Measurements from ENCODE around the gene P2RX6.

P2RX6 gene

GRCh38 chr22:20980523-20980922 lies 34.4 kb upstream of the P2RX6 start:
- no peak overlapping the region for H3K27ac ChIP-seq (ENCODE audit: insufficient read depth, low read length, poor library complexity, severe bottlenecking)

GRCh38 chr22:20980938-20981722 lies 33.8 kb upstream of the P2RX6 start:
- peaks cover 5% of the 10 kb centered on the region for H3K36me3 ChIP-seq (ENCODE audit: control insufficient read depth, insufficient read depth, low read length)

More at GRCh38 chr22:20980523-20980922, 34.4 kb upstream of the P2RX6 start:
- no peaks in the 10 kb centered on the region for H3K9me3 ChIP-seq (ENCODE audit: control insufficient read depth, low read length)
- DNase-seq: no peak
- peaks cover 19% of the 10 kb centered on the region for H3K4me1 ChIP-seq (ENCODE audit: control insufficient read depth, insufficient read depth, low read length, poor library complexity, severe bottlenecking)
- H3K4me3 ChIP-seq (ENCODE audit: insufficient read depth, low read depth, low read length, poor library complexity, severe bottlenecking): no peak overlapping the region
- H3K27me3 ChIP-seq (replicated peaks; ENCODE audit: control insufficient read depth, insufficient read depth, low read length, poor library complexity, severe bottlenecking): no peaks in the 10 kb centered on the region
- H3K36me3 ChIP-seq (ENCODE audit: control insufficient read depth, insufficient read depth, low read length): peaks cover 5% of the 10 kb centered on the region

GRCh38 chr22:20981787-20982562 lies 33.0 kb upstream of the P2RX6 start, which contains the start of gene LZTR1:
TSS of gene LZTR1 (plus strand) at chr22:20982297. CDS start at chr22:20982372, 75 bp downstream.
- H3K4me3 ChIP-seq (ENCODE audit: insufficient read depth, low read depth, low read length, poor library complexity, severe bottlenecking): peak within 1 kb of the TSS; percentile 70
- DNase-seq: peak; percentile 42 to 51 (median 48)
- peaks cover 19% of the 10 kb centered on the region for H3K4me1 ChIP-seq (ENCODE audit: control insufficient read depth, insufficient read depth, low read length, poor library complexity, severe bottlenecking)
- peak within 1 kb of the TSS; percentile 64 for H3K27ac ChIP-seq (ENCODE audit: insufficient read depth, low read length, poor library complexity, severe bottlenecking)
- H3K9me3 ChIP-seq (ENCODE audit: control insufficient read depth, low read length): no peaks in the 10 kb centered on the region
- H3K36me3 ChIP-seq (ENCODE audit: control insufficient read depth, insufficient read depth, low read length): peaks cover 11% of the 10 kb centered on the region
- H3K27me3 ChIP-seq (replicated peaks; ENCODE audit: control insufficient read depth, insufficient read depth, low read length, poor library complexity, severe bottlenecking): no peaks in the 10 kb centered on the region

More at GRCh38 chr22:20980938-20981722, 33.8 kb upstream of the P2RX6 start:
- Histone ChIP-seq H3K9me3 (ENCODE audit: control insufficient read depth, low read length) (no peaks in the 10 kb centered on the region), H3K4me3 (ENCODE audit: insufficient read depth, low read depth, low read length, poor library complexity, severe bottlenecking) (peak overlapping the region; percentile 70), H3K27ac (ENCODE audit: insufficient read depth, low read length, poor library complexity, severe bottlenecking) (peak overlapping the region; percentile 64), H3K4me1 (ENCODE audit: control insufficient read depth, insufficient read depth, low read length, poor library complexity, severe bottlenecking) (peaks cover 19% of the 10 kb centered on the region), H3K27me3 (replicated peaks; ENCODE audit: control insufficient read depth, insufficient read depth, low read length, poor library complexity, severe bottlenecking) (no peaks in the 10 kb centered on the region)
- DNase-seq: no peak

- DNase-seq: no peak
- H3K36me3 ChIP-seq (ENCODE audit: control insufficient read depth, insufficient read depth, low read length): peaks cover 11% of the 10 kb centered on the region
- H3K27me3 ChIP-seq (replicated peaks; ENCODE audit: control insufficient read depth, insufficient read depth, low read length, poor library complexity, severe bottlenecking): no peaks in the 10 kb centered on the region
- H3K9me3 ChIP-seq (ENCODE audit: control insufficient read depth, low read length): no peaks in the 10 kb centered on the region
- peak overlapping the region; percentile 70 for H3K4me3 ChIP-seq (ENCODE audit: insufficient read depth, low read depth, low read length, poor library complexity, severe bottlenecking)
- peaks cover 19% of the 10 kb centered on the region for H3K4me1 ChIP-seq (ENCODE audit: control insufficient read depth, insufficient read depth, low read length, poor library complexity, severe bottlenecking)
- peak overlapping the region; percentile 64 for H3K27ac ChIP-seq (ENCODE audit: insufficient read depth, low read length, poor library complexity, severe bottlenecking)
Observed at GRCh38 chr22:20982563-20982882, 32.4 kb upstream of the P2RX6 start.

- Histone ChIP-seq H3K4me3 (ENCODE audit: insufficient read depth, low read depth, low read length, poor library complexity, severe bottlenecking) (no peak overlapping the region), H3K27ac (ENCODE audit: insufficient read depth, low read length, poor library complexity, severe bottlenecking) (peak overlapping the region; percentile 64), H3K9me3 (ENCODE audit: control insufficient read depth, low read length) (no peaks in the 10 kb centered on the region), H3K27me3 (replicated peaks; ENCODE audit: control insufficient read depth, insufficient read depth, low read length, poor library complexity, severe bottlenecking) (no peaks in the 10 kb centered on the region), H3K36me3 (ENCODE audit: control insufficient read depth, insufficient read depth, low read length) (peaks cover 16% of the 10 kb centered on the region), H3K4me1 (ENCODE audit: control insufficient read depth, insufficient read depth, low read length, poor library complexity, severe bottlenecking) (peaks cover 19% of the 10 kb centered on the region)
- DNase-seq: no peak
Observed at GRCh38 chr22:20983081-20983771, 31.7 kb upstream of the P2RX6 start.

- H3K4me1 ChIP-seq (ENCODE audit: control insufficient read depth, insufficient read depth, low read length, poor library complexity, severe bottlenecking): peaks cover 16% of the 10 kb centered on the region
Observed at GRCh38 chr22:20985720-20986119, 29.2 kb upstream of the P2RX6 start.

GRCh38 chr22:20986365-20986764 lies 28.6 kb upstream of the P2RX6 start:
- Histone ChIP-seq H3K27me3 (replicated peaks; ENCODE audit: control insufficient read depth, insufficient read depth, low read length, poor library complexity, severe bottlenecking) (no peaks in the 10 kb centered on the region), H3K9me3 (ENCODE audit: control insufficient read depth, low read length) (no peaks in the 10 kb centered on the region), H3K4me1 (ENCODE audit: control insufficient read depth, insufficient read depth, low read length, poor library complexity, severe bottlenecking) (peaks cover 10% of the 10 kb centered on the region), H3K27ac (ENCODE audit: insufficient read depth, low read length, poor library complexity, severe bottlenecking) (no peak overlapping the region), H3K4me3 (ENCODE audit: insufficient read depth, low read depth, low read length, poor library complexity, severe bottlenecking) (no peak overlapping the region), H3K36me3 (ENCODE audit: control insufficient read depth, insufficient read depth, low read length) (peaks cover 16% of the 10 kb centered on the region)
- no peak for DNase-seq

More at GRCh38 chr22:20985720-20986119, 29.2 kb upstream of the P2RX6 start:
- no peak overlapping the region for H3K4me3 ChIP-seq (ENCODE audit: insufficient read depth, low read depth, low read length, poor library complexity, severe bottlenecking)
- H3K27ac ChIP-seq (ENCODE audit: insufficient read depth, low read length, poor library complexity, severe bottlenecking): no peak overlapping the region
- no peaks in the 10 kb centered on the region for H3K9me3 ChIP-seq (ENCODE audit: control insufficient read depth, low read length)
- no peaks in the 10 kb centered on the region for H3K27me3 ChIP-seq (replicated peaks; ENCODE audit: control insufficient read depth, insufficient read depth, low read length, poor library complexity, severe bottlenecking)
- peaks cover 16% of the 10 kb centered on the region for H3K36me3 ChIP-seq (ENCODE audit: control insufficient read depth, insufficient read depth, low read length)
- no peak for DNase-seq

GRCh38 chr22:20987375-20987774 lies 27.6 kb upstream of the P2RX6 start:
- H3K4me1 ChIP-seq (ENCODE audit: control insufficient read depth, insufficient read depth, low read length, poor library complexity, severe bottlenecking): peaks cover 6% of the 10 kb centered on the region
- H3K36me3 ChIP-seq (ENCODE audit: control insufficient read depth, insufficient read depth, low read length): peaks cover 26% of the 10 kb centered on the region
- H3K27ac ChIP-seq (ENCODE audit: insufficient read depth, low read length, poor library complexity, severe bottlenecking): no peak overlapping the region
- DNase-seq: no peak
- no peaks in the 10 kb centered on the region for H3K27me3 ChIP-seq (replicated peaks; ENCODE audit: control insufficient read depth, insufficient read depth, low read length, poor library complexity, severe bottlenecking)
- no peak overlapping the region for H3K4me3 ChIP-seq (ENCODE audit: insufficient read depth, low read depth, low read length, poor library complexity, severe bottlenecking)
- no peaks in the 10 kb centered on the region for H3K9me3 ChIP-seq (ENCODE audit: control insufficient read depth, low read length)

- Histone ChIP-seq H3K4me3 (ENCODE audit: insufficient read depth, low read depth, low read length, poor library complexity, severe bottlenecking) (no peak overlapping the region), H3K27ac (ENCODE audit: insufficient read depth, low read length, poor library complexity, severe bottlenecking) (no peak overlapping the region), H3K4me1 (ENCODE audit: control insufficient read depth, insufficient read depth, low read length, poor library complexity, severe bottlenecking) (no peaks in the 10 kb centered on the region), H3K27me3 (replicated peaks; ENCODE audit: control insufficient read depth, insufficient read depth, low read length, poor library complexity, severe bottlenecking) (no peaks in the 10 kb centered on the region), H3K36me3 (ENCODE audit: control insufficient read depth, insufficient read depth, low read length) (peaks cover 34% of the 10 kb centered on the region), H3K9me3 (ENCODE audit: control insufficient read depth, low read length) (no peaks in the 10 kb centered on the region)
- no peak for DNase-seq
Observed at GRCh38 chr22:20988573-20989322, 26.2 kb upstream of the P2RX6 start.
